GM19025 (cell line): Measurements from ENCODE around the gene LAMB1.
"Not testable (repeated sequence)": the region's sequence is repeated elsewhere in the genome, so short reads cannot be mapped to it uniquely, and the experiment has no call there.

ENCODE experiments used
- ATAC-seq: cut with Tn5 transposase; IDR thresholded peaks from one replicate; pipeline ENCODE4 v1.9.1; 2021; ENCODE audit warnings: mild to moderate bottlenecking, low read depth, moderate library complexity; ENCODE audit not compliant: unreplicated experiment

LAMB1 gene

GRCh38 chr7:108002726-108003598, at the start of gene LAMB1:
TSS of gene LAMB1 (minus strand) at chr7:108003161. CDS start at chr7:108002885, 276 bp downstream.
- ATAC-seq: no peak

- no peak for ATAC-seq
Observed at GRCh38 chr7:108051454-108051853, 48.5 kb upstream of the LAMB1 start.

DNA sequence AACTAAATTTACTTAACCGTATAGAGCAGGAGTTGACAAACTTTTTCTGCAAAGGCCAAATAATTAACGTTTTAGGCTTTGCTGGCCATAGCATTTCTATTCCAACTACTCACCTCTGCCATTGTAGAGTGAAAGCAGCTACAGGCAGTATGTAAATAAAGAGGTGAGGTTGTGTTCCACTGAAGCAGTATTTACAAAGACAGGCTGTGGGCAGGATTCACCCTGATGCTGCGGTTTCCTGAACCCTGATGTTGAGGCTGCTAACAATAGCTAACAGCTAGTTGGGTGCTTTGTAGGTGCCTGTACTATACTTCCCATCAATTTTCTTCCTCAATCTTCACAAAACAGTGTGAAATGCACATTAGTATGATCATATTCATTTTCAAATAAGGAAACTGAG, 47.0 kb upstream of the LAMB1 start:
- ATAC-seq: no peak

DNA sequence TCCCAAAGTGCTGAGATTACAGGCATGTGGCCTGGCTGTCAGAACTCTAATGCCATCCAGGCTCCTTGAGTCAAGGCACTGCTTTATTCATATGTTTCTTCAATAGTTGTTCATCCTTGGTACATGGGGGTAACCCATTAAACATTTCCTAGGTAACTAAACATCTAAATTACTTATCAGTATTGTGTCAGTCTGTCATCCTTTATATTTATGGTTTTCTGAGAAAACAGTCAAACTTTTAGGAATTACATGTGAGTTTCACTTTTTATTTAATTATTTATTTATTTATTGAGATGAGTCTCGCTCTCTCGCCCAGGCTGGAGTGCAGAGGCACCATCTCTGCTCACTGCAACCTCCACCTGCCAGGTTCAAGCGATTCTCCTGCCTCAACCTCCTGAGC, 45.5 kb upstream of the LAMB1 start:
- no peak for ATAC-seq

DNA sequence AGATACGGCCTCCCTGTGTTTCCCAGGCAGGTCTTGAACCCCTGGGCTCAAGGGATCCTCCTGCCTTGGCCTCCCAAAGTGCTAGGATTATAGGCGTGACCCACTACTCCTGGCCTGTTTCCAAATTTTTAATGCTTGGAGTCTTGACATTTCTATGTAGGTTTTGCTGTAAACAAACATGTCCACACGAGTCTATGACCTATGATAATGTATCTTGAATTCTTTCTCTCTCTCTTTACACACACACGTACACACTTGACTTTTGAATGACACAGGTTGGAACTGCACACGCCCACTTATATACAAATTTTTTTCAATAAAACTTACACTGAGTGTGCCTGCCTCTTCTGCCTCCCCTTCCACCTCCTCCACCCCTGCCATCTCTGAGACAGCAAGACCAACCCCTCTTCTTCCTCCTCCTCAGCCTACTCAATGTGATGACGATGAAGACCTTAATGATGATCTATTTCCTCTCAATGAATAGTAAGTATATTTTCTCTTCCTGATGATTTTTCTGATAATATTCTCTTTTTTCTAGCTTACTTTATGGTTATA, 44.1 kb upstream of the LAMB1 start:
- ATAC-seq: no peak

- no peak for ATAC-seq
Observed at GRCh38 chr7:108045669-108046068, 42.7 kb upstream of the LAMB1 start.

- no peak for ATAC-seq
Observed at GRCh38 chr7:108045154-108045553, 42.2 kb upstream of the LAMB1 start.

DNA sequence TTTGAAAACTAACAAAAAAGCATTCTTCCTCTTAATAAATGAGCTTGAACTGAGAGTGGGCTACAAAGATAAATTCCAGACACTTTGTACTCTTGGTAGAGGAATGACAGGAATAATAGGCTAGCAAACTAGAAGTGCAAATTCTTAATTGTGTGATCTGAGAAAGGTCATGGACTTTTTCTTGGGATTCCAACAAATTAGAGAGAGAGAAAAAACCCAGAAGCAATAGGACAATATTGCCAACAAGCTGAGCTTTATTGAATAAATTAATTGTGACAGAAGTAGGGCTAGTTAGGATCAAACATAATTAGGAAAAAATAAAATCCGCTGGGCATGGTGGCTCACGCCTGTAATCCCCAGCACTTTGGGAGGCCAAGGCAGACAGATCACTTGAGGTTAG, 41.4 kb upstream of the LAMB1 start:
- no peak for ATAC-seq

- ATAC-seq: no peak
Observed at GRCh38 chr7:108038986-108039385, 36.0 kb upstream of the LAMB1 start.

DNA sequence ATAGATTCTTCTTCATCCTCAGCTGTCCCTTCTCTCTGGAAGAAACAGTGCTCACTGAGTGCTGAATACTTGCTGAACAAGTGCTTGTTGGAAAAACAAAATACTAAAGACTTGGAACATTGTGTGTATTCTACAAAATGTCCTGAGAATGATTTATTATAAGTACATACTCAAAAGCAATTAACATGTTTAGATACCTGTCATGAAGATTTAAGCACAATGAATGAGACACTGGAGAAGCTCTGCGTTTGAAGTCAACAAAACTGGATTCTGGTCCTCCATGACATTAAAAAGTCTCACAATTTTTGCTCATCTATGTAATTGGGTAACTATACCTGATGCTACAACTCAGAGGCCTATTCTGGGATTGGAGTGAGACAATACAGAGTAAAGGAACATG, 34.8 kb upstream of the LAMB1 start:
- no peak for ATAC-seq

- ATAC-seq: no peak
Observed at GRCh38 chr7:108037140-108037539, 34.2 kb upstream of the LAMB1 start.

GRCh38 chr7:108034586-108034985, 31.6 kb upstream of the LAMB1 start:
- no peak for ATAC-seq

- no peak for ATAC-seq
Observed at GRCh38 chr7:108033776-108034497, 31.0 kb upstream of the LAMB1 start.

DNA sequence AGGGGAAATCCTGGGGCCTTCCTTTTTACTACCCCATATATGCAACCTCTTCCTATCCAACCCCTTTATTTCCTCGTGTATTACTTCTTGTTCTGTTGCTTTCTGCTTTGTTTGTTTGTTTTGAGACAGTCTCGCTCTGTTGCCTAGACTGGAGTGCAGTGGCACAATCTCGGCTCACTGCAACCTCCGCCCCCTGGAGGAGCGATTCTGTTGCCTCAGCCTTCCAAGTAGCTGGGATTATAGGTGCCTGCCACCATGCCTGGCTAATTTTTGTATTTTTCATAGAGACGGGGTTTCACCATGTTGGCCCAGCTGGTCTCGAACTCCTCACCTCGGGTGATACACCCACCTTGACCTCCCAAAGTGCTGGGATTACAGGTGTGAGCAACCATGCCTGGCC, 30.3 kb upstream of the LAMB1 start:
- ATAC-seq: not testable (repeated sequence)

- no peak for ATAC-seq
Observed at GRCh38 chr7:108030516-108030915, 27.6 kb upstream of the LAMB1 start.

DNA sequence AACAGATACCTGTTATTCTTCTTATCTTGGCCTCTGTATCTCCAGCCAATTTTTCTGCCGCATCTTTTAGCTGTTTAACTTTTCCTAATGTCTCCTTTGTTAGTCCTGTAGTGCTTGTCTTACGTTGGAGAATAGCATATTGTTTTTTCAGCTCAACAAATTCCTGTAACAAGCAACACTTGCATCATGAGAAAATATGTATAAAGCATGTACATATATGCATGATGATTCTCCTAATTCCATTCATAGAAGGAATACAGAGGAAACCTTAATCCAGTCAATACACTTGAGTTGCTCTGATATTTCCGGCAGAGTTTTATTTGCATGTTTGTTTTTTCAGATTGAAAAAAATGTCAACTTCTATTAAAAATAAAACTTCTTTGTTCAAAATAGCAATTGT, 26.1 kb upstream of the LAMB1 start:
- no peak for ATAC-seq

- no peak for ATAC-seq
Observed at GRCh38 chr7:108028111-108028510, 25.1 kb upstream of the LAMB1 start.

GRCh38 chr7:108027239-108027638, 24.3 kb upstream of the LAMB1 start:
- ATAC-seq: no peak

DNA sequence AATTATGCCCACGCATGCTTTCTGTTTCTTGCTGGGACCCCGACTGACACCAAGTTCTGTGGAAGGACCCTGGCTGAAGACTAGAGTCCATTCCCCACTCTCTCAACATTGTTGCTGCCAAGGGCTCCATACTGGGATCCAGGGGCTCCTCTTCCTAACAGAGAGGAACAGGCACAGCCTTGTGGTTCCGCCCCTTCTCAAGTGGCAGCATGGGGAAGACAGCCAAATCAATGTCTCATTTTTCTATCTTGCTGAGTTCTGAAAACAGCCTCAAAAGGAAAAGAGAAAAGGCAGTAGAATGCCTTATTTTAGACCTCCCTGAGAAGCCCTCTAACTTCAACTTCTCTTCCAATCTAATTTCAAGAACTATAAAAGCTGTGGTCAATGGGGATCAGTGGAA, 23.7 kb upstream of the LAMB1 start:
- ATAC-seq: no peak

DNA sequence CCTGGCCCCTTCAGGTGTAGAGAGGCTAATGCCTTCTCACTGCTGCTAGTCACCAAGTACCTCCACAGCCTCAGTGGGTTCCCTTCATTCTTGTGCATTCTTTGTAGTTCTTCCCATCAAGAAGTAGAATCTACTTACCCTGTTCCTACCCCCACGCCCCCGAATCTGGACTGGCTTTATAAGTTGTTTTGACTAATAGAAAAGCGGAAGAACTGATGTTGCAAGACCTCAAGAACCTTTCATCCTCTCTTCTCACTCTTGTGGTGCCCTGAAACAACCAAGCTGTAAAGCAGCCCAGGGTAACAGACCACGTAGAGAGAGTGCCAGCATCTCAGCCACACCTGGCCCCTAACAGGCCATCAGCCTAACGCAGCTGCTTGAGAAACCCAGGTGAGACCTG, 23.2 kb upstream of the LAMB1 start:
- ATAC-seq: no peak

- no peak for ATAC-seq
Observed at GRCh38 chr7:108024538-108024937, 21.6 kb upstream of the LAMB1 start.

DNA sequence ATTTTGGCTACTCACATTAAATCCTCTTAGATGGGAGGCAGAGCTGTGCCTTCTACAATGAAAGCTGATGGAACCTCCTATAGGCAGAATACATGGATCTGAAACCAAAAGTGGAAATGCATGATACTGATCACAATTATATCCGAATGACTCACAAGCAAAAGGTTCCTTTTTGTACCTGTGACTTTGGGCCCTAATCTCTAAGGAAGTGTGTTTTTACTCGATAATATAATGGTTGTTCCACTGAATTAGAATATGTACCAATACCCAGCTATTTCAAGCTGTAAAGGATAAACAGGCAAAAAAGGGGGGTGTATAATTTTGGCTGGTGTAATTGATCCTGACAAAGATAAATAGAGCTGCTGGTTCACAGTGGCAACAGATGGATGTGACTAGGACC, 17.6 kb upstream of the LAMB1 start:
- no peak for ATAC-seq
